A549 (cell line): ENCODE results near the gene VEZT. TPM values are rescaled to one million over a fixed set of nuclear protein-coding genes. Genes with fewer than 3 reads are reported as not detected.

Experiments
- BHLHE40 ChIP-seq: IDR thresholded peaks from 2 replicates; pipeline ENCODE4 v1.6.1; 2012; ENCODE audit warnings: low read depth, low read length, inconsistent platforms
- CBX8 ChIP-seq: fragments of 200-600 bp; sonication (generic); IDR thresholded peaks from 2 replicates; pipeline ENCODE4 v1.6.1; 2016
- CHD2 ChIP-seq: fragments of 150-350 bp; IDR thresholded peaks from 2 replicates; pipeline ENCODE4 v1.6.1; 2014; ENCODE audit warnings: low read length; ENCODE audit not compliant: partially characterized antibody
- CHD4 ChIP-seq: fragments of 200-600 bp; sonication (generic); IDR thresholded peaks from 2 replicates; pipeline ENCODE4 v1.6.1; 2016; ENCODE audit warnings: antibody characterized with exemption, mild to moderate bottlenecking, borderline replicate concordance
- E2F6 ChIP-seq: IDR thresholded peaks from 2 replicates; pipeline ENCODE4 v1.6.1; 2012; ENCODE audit warnings: low read depth, borderline replicate concordance
- EHMT2 ChIP-seq: fragments of 200-600 bp; sonication (generic); IDR thresholded peaks from 2 replicates; pipeline ENCODE4 v1.6.1; 2016; ENCODE audit warnings: antibody characterized with exemption, low read depth, mild to moderate bottlenecking, moderate library complexity
- EP300 ChIP-seq, 2 experiments: fragments of >200 bp; sonication (Bioruptor Twin); formaldehyde crosslinking; IDR thresholded peaks; 2 replicates in 1 of 2; 3 replicates in 1 of 2; pipeline ENCODE4 v1.6.1; 2016 to 2017
- FOXS1 ChIP-seq: fragments of 250-450 bp; sonication (Bioruptor Pico); IDR thresholded peaks from 2 replicates; pipeline ENCODE4 v1.5.0; 2020; ENCODE audit warnings: mild to moderate bottlenecking, moderate library complexity
- HDAC2 ChIP-seq: fragments of 200-600 bp; sonication (generic); IDR thresholded peaks from 2 replicates; pipeline ENCODE4 v1.6.1; 2016
- HEYL ChIP-seq: fragments of 250-450 bp; sonication (Bioruptor Pico); IDR thresholded peaks from 2 replicates; pipeline ENCODE4 v1.8.0; 2021; ENCODE audit warnings: mild to moderate bottlenecking, moderate library complexity
- HMGXB4 ChIP-seq: fragments of 250-450 bp; sonication (Bioruptor Pico); IDR thresholded peaks from 2 replicates; pipeline ENCODE4 v1.5.0; 2021; ENCODE audit warnings: mild to moderate bottlenecking, moderate library complexity, borderline replicate concordance
- MAFK ChIP-seq: fragments of 450-650 bp; IDR thresholded peaks from 2 replicates; pipeline ENCODE4 v1.6.1; 2014; ENCODE audit not compliant: partially characterized antibody
- MAX ChIP-seq: IDR thresholded peaks from 2 replicates; pipeline ENCODE4 v1.6.1; 2012
- MAZ ChIP-seq: fragments of 150-350 bp; IDR thresholded peaks from 2 replicates; pipeline ENCODE4 v1.6.1; 2014; ENCODE audit warnings: antibody characterized with exemption, low read depth, low read length, borderline replicate concordance
- MYC ChIP-seq: IDR thresholded peaks from 2 replicates; pipeline ENCODE4 v1.6.1; 2012; ENCODE audit warnings: mild to moderate bottlenecking, inconsistent platforms, low read length, improper control_type of control experiment, borderline replicate concordance
- NFE2L2 ChIP-seq: fragments of 150-350 bp; conservative IDR thresholded peaks from 2 replicates; pipeline ENCODE4 v1.6.1; 2014; ENCODE audit warnings: low read length
- NPAS2 ChIP-seq: fragments of 250-450 bp; sonication (Bioruptor Pico); IDR thresholded peaks from 2 replicates; pipeline ENCODE4 v1.8.0; 2022; ENCODE audit warnings: mild to moderate bottlenecking, moderate library complexity, borderline replicate concordance
- NR3C1 ChIP-seq: fragments of >200 bp; sonication (Bioruptor Twin); formaldehyde crosslinking; IDR thresholded peaks from 3 replicates; pipeline ENCODE4 v1.6.1; 2017
- PBX3 ChIP-seq: IDR thresholded peaks from 2 replicates; pipeline ENCODE4 v1.6.1; 2012
- PHF8 ChIP-seq: fragments of 200-600 bp; sonication (generic); IDR thresholded peaks from 2 replicates; pipeline ENCODE4 v1.6.1; 2016; ENCODE audit warnings: low read depth, mild to moderate bottlenecking, antibody characterized with exemption, moderate library complexity, borderline replicate concordance
- RAD21 ChIP-seq, 2 experiments: fragments of >200 bp in 1 of 2; sonication (Bioruptor Twin) in 1 of 2; formaldehyde crosslinking in 1 of 2; IDR thresholded peaks in 1 of 2; conservative IDR thresholded peaks in 1 of 2; 2 replicates in 1 of 2; 3 replicates in 1 of 2; pipeline ENCODE4 v1.6.1; 2012 to 2018; ENCODE audit warnings: inconsistent platforms in 1 of 2
- RARB ChIP-seq: fragments of 250-450 bp; sonication (Bioruptor Pico); IDR thresholded peaks from 2 replicates; pipeline ENCODE4 v1.8.0; 2021; ENCODE audit warnings: mild to moderate bottlenecking, moderate library complexity
- RNF2 ChIP-seq: fragments of 200-600 bp; sonication (generic); IDR thresholded peaks from 2 replicates; pipeline ENCODE4 v1.6.1; 2016; ENCODE audit warnings: low read depth, mild to moderate bottlenecking, antibody characterized with exemption, moderate library complexity, borderline replicate concordance
- SMC3 ChIP-seq: fragments of >200 bp; sonication (Bioruptor Twin); formaldehyde crosslinking; IDR thresholded peaks from 3 replicates; pipeline ENCODE4 v1.6.1; 2018; ENCODE audit warnings: inconsistent platforms
- ZFP36 ChIP-seq: fragments of 450-650 bp; IDR thresholded peaks from 2 replicates; pipeline ENCODE4 v1.6.1; 2014; ENCODE audit warnings: borderline replicate concordance; ENCODE audit not compliant: partially characterized antibody
- ZNF302 ChIP-seq: fragments of 250-450 bp; sonication (Bioruptor Pico); IDR thresholded peaks from 2 replicates; pipeline ENCODE4 v1.9.0; 2021; ENCODE audit warnings: inconsistent platforms, mild to moderate bottlenecking, moderate library complexity
- ZSCAN20 ChIP-seq: fragments of 250-450 bp; sonication (Bioruptor Pico); IDR thresholded peaks from 2 replicates; pipeline ENCODE4 v1.8.0; 2022; ENCODE audit warnings: mild to moderate bottlenecking, moderate library complexity
- polyA plus RNA-seq, 4 experiments: library from polyadenylated mRNA; depleted of rRNA in 3 of 4; stranded (reverse); fragments of >200 nt; fragmentation: RNase III in 1 of 4; extraction: RNeasy Plus Mini Kit Qiagen cat#74134 plus additional on column Dnase treatment in 1 of 4; gene quantifications; 2 replicates in 3 of 4; 3 replicates in 1 of 4; pipeline ENCODE4 v1.2.3, GENCODE V29; 2011 to 2017
- TF ChIP-seq, protein P1 (sequence below): fragments of >200 bp; sonication (Bioruptor Twin); formaldehyde crosslinking; IDR thresholded peaks from 3 replicates; pipeline ENCODE4 v1.5.1; 2016
- TF ChIP-seq, protein P2 (sequence below): fragments of >200 bp; sonication (Bioruptor Twin); formaldehyde crosslinking; IDR thresholded peaks from 2 replicates; pipeline ENCODE4 v1.6.1; 2016

Gene VEZT
- polyA plus RNA-seq, 2 of the 4 experiments (the other 2 are of a cell fraction): 87.1 to 259 TPM

GRCh38 chr12:95205685-95206084 lies 11.9 kb upstream of the VEZT start (continued):
- TF ChIP-seq NPAS2 (CRISPR knock-in tag): no peak
- TF ChIP-seq RARB: no peak; the same call in 1 of the 2 replicates
- no peak for TF ChIP-seq HMGXB4 (CRISPR knock-in tag)
- TF ChIP-seq HDAC2: no peak
- no peak for TF ChIP-seq RNF2
- TF ChIP-seq CHD2: no peak
- TF ChIP-seq CBX8: no peak
- no peak for TF ChIP-seq ZSCAN20 (CRISPR knock-in tag)
- no peak for TF ChIP-seq PBX3
- no peak for TF ChIP-seq E2F6
- TF ChIP-seq BHLHE40: no peak
- no peak for TF ChIP-seq MYC
- TF ChIP-seq, protein P1, sequence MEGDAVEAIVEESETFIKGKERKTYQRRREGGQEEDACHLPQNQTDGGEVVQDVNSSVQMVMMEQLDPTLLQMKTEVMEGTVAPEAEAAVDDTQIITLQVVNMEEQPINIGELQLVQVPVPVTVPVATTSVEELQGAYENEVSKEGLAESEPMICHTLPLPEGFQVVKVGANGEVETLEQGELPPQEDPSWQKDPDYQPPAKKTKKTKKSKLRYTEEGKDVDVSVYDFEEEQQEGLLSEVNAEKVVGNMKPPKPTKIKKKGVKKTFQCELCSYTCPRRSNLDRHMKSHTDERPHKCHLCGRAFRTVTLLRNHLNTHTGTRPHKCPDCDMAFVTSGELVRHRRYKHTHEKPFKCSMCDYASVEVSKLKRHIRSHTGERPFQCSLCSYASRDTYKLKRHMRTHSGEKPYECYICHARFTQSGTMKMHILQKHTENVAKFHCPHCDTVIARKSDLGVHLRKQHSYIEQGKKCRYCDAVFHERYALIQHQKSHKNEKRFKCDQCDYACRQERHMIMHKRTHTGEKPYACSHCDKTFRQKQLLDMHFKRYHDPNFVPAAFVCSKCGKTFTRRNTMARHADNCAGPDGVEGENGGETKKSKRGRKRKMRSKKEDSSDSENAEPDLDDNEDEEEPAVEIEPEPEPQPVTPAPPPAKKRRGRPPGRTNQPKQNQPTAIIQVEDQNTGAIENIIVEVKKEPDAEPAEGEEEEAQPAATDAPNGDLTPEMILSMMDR: no peak
- TF ChIP-seq FOXS1: no peak
- TF ChIP-seq MAX: peak; percentile 65; the same call in 1 of the 2 replicates
- TF ChIP-seq SMC3: no peak
- no peak for TF ChIP-seq ZFP36
- no peak for TF ChIP-seq PHF8
- TF ChIP-seq EP300 (IDR thresholded peaks at IDR 0.05): 0 out of 5 replicates have a peak, but pooled peaks of 1 of the 2 experiments have one; percentile 13
- TF ChIP-seq MAFK: peak; percentile 73
- no peak for TF ChIP-seq ZNF302 (CRISPR knock-in tag)
- no peak for TF ChIP-seq RAD21 (conservative IDR thresholded peaks at IDR 0.05 in 1 of 2, IDR thresholded peaks at IDR 0.05 in 1 of 2)
- no peak for TF ChIP-seq NR3C1
- 0 out of 2 replicates have a peak, but pooled peaks have one; percentile 44 for TF ChIP-seq HEYL (CRISPR knock-in tag)
- 0 out of 2 replicates have a peak, but pooled peaks have one; percentile 25 for TF ChIP-seq NFE2L2
- TF ChIP-seq CHD4: no peak
- no peak for TF ChIP-seq EHMT2
- TF ChIP-seq, protein P2, sequence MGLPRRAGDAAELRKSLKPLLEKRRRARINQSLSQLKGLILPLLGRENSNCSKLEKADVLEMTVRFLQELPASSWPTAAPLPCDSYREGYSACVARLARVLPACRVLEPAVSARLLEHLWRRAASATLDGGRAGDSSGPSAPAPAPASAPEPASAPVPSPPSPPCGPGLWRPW: no peak
- TF ChIP-seq MAZ: no peak
